NT2/D1 (cell line): ENCODE data around the gene TOM1.

Experiments used
- SUZ12 ChIP-seq: IDR thresholded peaks from 2 replicates; pipeline ENCODE4 v1.6.1; 2011; ENCODE audit not compliant: insufficient read length, insufficient read depth; ENCODE audit errors: extremely low read depth
- YY1 ChIP-seq: IDR thresholded peaks from 2 replicates; pipeline ENCODE4 v1.6.1; 2011; ENCODE audit not compliant: insufficient read length, insufficient read depth

GRCh38 chr22:35312198-35313059 lies 12.7 kb downstream of the TOM1 start:
- TF ChIP-seq SUZ12, result no peak
- TF ChIP-seq YY1, result no peak
